ENCODE results near the gene CAMK2B.
"Not testable (repeated sequence)": the region's sequence is repeated elsewhere in the genome, so short reads cannot be mapped to it uniquely, and the experiment has no call there.

CAMK2B gene

DNA sequence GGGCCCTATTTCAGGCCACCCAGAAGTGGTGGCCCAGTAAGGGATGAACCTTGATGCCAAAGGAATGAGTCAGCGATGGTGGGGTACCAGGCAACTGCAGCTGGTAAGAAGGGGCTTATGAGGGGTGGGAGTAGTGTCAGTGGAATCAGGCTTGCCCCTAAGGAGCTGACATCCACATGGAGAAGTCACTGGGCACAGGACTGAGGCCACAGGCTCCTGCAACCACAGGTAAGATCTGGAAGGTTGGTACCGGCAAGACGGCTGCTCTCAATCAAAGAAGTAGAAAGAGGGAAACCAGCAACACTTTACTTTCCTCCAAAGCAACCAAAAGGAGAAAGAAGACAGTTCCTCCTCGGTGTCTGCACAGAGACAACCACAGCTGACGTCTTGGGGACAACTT is 138.7 kb downstream of the CAMK2B start:
- DNase-seq = no peak

DNA sequence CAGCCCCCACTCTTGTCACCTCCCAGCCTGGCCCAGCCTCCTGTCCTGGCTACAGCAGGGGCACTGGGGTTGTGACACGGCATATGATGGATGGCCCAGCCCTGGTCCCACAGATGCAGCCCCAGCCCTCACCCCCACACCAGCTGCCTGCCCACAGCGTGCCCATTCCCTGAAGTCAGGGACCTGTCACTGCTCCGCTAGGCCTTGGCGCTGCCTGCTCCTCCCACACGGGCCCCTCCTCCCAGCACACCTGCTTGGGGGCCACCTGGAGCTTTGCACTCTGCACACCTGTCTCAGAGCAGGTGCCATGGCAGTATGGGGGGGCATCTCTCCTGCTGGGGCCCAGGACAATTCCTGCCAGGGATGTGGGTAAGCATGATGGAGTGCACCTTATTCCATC is 139.7 kb downstream of the CAMK2B start:
- no peak for DNase-seq

DNA sequence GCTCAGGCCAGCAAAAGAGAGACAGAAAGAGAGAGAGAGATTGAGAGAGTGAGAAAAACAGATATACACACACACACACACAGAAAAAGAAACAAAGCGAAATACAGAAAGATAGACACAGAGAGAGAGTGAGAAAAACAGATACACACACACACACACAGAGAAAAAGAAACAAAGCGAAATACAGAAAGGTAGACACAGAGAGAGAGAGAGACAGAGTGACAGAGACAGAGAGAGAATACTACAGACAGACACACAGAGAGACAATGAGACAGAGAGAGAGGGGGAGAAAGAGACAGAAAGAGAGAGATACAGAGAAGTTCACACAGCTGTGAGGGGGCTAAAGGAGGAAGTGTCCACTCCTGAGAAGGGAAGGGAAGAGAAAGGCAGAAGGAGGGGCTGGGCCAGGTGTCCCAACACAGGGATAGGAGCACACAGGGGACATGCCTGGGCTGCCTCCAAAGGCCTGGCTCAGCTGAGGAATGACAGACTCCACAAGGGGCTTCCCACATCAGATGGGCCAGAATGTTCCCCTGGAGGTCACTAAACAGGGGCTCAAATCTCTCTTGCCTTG is 140.4 kb downstream of the CAMK2B start:
- no peak for DNase-seq

DNA sequence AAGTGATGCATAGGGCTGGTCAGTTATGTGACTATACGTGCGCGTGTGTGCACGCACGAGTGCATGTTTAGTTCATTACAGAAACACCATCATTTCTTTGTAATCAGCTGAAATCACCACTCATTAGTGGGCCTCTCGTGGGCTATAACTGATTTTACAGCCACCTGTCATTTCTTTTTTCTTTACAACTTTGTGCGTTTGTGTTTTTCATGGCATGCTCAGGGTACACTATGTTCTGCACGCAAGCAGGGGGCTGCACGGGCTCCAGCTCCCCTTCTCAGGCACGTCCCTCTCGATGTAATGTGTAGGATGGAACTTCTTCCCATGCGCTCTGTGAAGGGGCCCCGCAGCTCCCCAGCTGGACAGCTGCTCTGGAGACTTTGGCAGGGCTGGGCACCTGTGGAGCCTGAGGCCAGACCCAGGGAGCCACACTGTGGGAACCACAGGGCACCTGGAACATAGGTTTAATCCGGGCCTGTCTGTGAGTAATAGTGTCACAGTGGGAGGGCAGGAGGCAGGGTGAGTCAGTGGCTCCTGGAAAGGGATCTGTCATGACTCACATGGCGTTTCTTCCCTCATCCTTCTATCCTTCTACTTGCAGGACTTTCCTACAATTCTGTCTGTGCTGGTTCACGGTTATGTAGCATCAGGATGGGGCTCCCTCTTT is 141.1 kb downstream of the CAMK2B start:
- no peak for DNase-seq

DNA sequence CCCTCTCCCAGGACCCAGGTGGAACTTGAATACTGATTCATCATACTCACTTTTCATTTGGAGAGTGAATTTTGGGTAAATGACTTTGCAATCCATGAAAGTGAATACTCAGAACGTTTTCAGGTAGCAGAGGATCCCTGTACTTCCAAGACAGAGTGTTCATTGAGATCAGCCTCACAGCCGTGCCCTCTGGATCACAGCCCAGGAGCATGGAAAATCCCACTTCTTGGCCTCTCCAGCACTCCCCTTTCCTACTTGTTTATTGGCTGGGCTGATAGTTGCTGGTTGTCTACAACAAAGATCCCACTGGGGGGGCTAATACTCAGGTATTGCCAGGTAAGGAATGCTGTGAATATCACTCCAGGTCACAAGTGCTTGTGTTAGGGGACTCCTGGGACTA is 142.0 kb downstream of the CAMK2B start:
- DNase-seq = no peak

DNA sequence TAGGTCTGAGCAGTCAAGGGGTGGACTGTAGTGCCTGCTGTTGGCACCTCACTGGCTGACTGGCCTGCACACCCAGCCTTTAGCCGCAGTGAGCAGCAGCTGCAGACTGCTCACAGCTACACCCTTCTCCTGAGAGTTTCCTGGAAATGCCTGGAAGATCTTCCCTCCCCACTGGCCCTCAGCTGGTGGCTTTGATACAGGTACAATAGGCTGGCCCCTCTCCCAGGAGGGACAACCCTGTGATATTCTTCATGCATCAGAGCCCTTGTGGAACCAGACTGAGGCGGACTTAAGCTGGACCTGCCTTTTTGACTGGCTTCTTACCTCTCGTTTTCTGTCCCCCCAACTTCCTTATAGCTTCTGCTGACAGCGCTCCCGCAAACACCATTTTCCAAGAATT is 142.6 kb downstream of the CAMK2B start:
- DNase-seq = no peak

DNA sequence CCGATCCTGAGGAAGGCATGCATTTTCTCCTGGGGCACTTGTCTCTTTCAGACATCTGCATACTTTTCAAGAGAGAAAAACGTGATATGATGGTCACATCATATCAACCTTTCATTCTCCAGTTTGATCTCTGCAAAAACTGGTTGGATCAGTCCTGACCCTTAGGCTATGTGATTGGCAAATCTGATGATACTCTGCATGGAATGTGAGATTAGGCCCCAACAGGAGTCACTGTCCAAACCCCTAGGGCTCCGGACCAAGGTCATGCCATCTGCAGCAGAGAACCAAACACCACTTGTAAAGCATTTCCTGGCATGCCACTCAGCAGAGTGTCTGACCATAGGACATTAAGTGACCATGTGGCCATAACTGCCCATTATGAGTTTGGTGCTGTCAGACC is 144.8 kb downstream of the CAMK2B start:
- no peak for DNase-seq

DNA sequence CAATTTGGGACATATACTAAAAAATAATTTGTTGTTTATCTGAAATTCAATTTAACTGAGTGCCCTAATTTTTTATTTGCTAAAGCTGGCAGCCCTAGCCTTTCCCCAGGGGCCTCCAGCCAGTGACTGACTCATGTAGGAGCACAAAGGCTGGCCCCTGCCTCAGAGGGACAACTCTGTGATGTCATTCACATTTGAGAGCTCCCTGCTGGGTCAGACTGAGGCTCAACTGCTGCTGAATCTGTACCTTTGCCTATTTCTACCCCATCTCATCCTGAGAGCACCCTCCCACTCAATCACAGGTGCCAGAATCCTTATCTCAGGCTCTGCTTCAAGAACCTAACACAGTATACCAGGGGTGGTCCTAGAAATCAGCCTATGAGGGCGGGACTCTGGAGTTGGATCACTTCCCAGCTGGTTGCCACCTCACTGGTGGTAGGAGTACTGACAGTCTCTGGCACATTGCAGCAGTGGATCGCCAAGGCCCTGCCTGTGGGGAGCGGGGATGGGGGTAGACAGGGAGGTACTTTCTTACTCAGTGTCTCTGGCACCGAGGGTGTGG is 147.7 kb downstream of the CAMK2B start:
- DNase-seq = no peak

DNA sequence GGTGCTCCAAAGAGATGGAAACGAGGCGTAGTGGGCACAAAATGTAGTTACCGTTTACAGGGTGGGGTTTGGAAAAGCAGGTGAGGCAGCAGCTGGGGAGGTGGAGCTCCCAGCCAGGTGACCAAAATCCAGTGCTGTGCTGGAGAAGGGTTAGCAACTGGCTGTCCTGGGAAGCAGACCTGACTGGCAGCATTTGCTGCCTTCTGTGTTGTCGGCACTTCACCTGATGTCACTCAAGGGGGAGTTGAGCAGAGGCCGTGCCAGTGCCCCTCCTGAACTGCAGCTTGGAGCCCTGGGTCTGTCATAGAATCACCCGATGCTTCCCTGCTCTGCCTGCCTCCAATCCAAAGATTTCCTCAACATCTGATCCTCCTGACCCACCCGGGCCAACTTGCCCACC is 148.9 kb downstream of the CAMK2B start:
- no peak for DNase-seq

DNA sequence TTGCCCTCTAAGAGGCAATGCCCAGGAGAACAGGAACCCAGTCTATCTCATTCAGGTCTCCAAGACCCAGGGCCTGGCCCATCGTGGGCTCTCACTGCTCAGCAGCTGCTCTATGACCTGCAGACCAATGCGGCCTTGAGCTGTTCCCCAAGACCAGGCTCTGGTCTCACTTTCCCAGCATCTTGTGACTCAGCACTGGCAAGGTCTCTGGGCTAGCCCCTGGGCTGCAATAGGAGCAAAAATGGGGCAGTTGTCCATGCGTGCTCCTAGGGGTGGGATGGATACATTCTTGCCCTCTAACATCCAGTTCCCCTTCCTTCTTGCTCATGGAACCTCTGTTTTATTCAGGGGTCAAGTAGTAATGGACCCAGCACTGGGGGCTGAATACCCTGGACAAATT is 149.7 kb downstream of the CAMK2B start:
- no peak for DNase-seq

DNA sequence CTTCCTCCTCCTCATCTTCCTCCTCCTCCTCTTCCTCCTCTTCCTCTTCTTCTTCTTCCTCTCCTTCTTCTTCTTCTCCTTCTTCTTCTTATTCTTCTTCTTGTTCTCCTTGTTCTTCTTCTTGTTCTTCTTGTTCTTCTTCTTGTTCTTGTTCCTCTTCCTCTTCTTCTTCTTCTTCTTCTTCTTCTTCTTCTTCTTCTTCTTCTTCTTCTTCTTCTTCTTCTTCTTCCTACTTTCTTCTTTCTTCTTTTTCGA is 150.8 kb downstream of the CAMK2B start:
- DNase-seq = not testable (repeated sequence)

DNA sequence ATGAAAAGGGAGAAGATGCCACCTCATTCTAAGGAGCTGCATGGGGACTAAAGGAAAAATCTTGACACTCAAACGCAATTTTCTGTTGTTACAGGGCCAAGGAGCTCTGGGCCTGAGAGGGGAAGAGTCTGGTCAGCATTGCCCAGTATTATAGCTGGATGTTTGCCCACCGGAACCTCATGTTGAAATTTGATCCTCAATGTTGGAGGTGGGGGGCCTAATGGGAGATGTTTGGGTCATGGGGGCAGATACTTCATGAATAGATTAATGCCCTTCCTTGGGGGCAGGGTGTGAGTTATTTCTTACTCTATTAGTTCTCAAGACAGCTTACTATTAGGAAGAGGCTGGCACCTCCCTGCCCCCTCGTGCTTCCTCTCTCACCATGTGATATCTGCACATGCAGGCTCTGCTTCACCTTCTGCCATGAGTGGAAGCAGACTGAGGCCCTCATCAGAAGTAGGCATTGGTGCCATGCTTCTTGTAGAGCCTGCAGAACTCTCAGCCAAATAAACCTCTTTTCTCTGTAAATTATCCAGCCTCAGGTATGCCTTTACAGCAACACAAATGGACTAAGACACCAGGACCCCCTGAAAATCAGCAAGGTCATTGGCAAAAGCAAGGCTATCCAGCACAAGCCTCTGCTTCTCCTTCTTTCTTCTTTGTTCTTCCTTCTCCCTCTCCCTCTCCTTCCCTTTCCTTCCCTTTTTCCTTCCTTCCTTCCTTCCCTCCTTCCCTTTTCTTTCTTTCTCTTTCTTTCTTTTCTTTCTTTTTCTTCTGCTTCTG is 151.3 kb downstream of the CAMK2B start:
- no peak for DNase-seq

DNA sequence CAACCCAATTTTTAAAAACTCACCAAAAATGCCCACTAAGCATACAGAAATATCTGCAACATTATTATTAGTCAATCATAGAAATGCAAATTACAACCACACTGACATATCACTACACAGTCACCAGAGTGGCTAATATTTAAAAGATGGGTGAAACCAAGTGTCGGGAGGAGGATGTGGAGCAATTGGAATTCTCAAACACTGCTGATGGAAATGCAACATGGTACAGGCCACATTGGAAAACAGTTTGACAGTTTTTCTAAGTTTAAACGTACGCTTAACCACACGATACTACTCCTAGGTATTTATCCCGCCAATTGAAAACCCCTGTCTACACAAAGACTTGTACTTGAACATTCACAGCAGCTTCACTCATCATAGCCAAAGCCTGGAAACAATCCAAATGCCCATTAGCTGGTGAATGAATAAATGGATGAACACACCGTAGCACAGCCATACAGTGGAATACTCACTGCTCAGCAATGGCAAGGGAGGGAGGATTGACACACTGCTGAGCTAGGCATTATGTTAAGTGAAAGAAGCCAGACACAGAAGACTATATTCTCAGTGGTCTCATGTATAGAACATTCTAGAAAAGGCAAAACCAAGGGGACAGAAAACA is 152.5 kb downstream of the CAMK2B start:
- DNase-seq = no peak

DNA sequence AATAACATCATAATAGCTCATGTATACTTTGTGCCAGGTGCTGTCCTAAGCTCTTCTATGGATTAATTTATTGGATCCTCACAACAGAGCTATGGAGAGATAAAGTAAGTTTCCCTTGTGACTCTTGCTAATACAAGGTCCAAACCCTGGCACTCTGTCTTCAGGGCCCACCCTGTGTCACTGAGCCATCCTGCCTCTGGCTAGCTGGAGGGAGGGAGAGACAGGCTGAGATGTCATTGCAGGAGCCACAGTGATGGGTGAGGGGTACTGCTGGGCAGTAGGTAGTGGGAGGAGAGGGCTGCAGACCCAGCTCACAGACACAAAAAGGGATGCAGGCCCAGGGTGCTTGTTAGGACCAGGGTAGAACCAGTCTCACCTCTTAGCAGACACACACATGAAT is 153.0 kb downstream of the CAMK2B start:
- DNase-seq = no peak

DNA sequence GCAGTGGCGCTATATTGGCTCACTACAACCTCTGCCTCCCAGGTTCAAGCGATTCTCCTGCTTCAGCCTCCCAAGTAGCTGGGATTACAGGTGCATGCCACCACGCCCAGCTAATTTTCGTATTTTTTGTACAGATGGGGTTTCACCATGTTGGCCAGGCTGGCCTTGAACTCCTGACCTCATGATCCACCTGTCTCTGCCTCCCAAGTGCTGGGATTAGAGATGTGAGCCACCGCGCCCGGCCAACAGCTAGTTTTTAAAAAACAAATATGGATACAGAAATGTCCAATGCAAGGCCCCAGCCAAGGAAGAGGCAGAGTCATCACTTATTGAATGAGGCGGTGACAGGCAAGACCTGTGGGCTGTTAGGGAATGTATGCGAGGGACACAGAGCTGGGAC is 153.5 kb downstream of the CAMK2B start:
- DNase-seq = not testable (repeated sequence)

DNA sequence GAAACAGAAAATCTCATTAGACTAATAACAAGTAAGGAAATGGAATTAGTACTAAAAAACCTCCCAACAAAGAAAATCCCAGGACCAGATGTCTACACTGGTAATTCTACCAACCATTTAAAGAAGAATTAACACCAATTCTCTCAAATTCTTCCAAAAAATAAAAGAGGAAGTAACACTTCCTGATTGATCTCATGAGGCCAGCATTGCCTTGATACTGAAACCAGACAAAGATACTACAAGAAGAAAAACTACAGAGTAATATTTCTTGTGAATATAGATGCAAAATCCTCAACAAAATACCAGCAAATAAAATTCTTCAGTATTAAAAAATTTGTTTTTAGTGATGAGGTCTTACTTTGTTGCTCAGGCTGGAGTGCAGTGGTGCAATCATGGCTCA is 157.5 kb downstream of the CAMK2B start:
- no peak for DNase-seq
